Fibroblast of lung (primary cell): Measurements from ENCODE around the gene CAST. TPM values are rescaled to one million over a fixed set of nuclear protein-coding genes. Genes with fewer than 3 reads are reported as not detected.

Experiments
- DNase-seq, 2 donors: peaks; one replicate each; pipeline versions ENCODE4 v3.0.0 to v3.0.0-alpha.2; 2010; ENCODE audit warnings: low read depth in 2 of 2
- H2AFZ ChIP-seq: 2 replicates; pipeline ENCODE4 v1.5.1; 2012; ENCODE audit warnings: low read length, control low read depth, inconsistent platforms
- H3K27ac ChIP-seq: 2 replicates; pipeline ENCODE4 v1.5.1; 2011; ENCODE audit warnings: low read length, control low read depth; ENCODE audit not compliant: insufficient read depth
- H3K27me3 ChIP-seq: 2 replicates; pipeline ENCODE4 v1.5.1; 2011; ENCODE audit warnings: mild to moderate bottlenecking, low read length; ENCODE audit not compliant: control insufficient read depth, insufficient read depth
- H3K36me3 ChIP-seq: 2 replicates; pipeline ENCODE4 v1.5.1; 2011; ENCODE audit warnings: low read length; ENCODE audit not compliant: control insufficient read depth, insufficient read depth
- H3K4me1 ChIP-seq: 2 replicates; pipeline ENCODE4 v1.5.1; 2011; ENCODE audit warnings: low read length; ENCODE audit not compliant: control insufficient read depth, insufficient read depth; ENCODE audit errors: extremely low read depth
- H3K4me2 ChIP-seq: 2 replicates; pipeline ENCODE4 v1.5.1; 2011; ENCODE audit warnings: low read length, control low read depth; ENCODE audit not compliant: insufficient read depth; ENCODE audit errors: extremely low read depth
- H3K4me3 ChIP-seq, 4 experiments: fragments of 200-600 bp in 1 of 4; sonication (generic) in 1 of 4; replicated peaks in 1 of 4; 2 replicates each; pipeline ENCODE4 v1.5.1; 2011 to 2016; ENCODE audit warnings: low read length in 4 of 4, low read depth in 3 of 4, mild to moderate bottlenecking in 3 of 4, control low read depth in 2 of 4, inconsistent platforms in 1 of 4, mixed read lengths in 1 of 4; ENCODE audit not compliant: insufficient read depth in 1 of 4; ENCODE audit errors: control extremely low read depth in 1 of 4
- H3K79me2 ChIP-seq: 2 replicates; pipeline ENCODE4 v1.5.1; 2012; ENCODE audit warnings: mild to moderate bottlenecking, low read length, inconsistent platforms; ENCODE audit not compliant: control insufficient read depth, insufficient read depth
- H3K9ac ChIP-seq: 2 replicates; pipeline ENCODE4 v1.5.1; 2011; ENCODE audit warnings: mild to moderate bottlenecking, low read length, control low read depth; ENCODE audit not compliant: insufficient read depth
- H3K9me3 ChIP-seq: 2 replicates; pipeline ENCODE4 v1.5.1; 2012; ENCODE audit warnings: low read depth, low read length; ENCODE audit not compliant: control insufficient read depth, insufficient read depth
- H4K20me1 ChIP-seq: 2 replicates; pipeline ENCODE4 v1.5.1; 2011; ENCODE audit warnings: low read length; ENCODE audit not compliant: control insufficient read depth, insufficient read depth; ENCODE audit errors: extremely low read depth
- EZH2 ChIP-seq: IDR thresholded peaks from 2 replicates; pipeline ENCODE4 v1.5.1; 2012; ENCODE audit warnings: low read length, control low read depth, mild to moderate bottlenecking; ENCODE audit errors: missing control alignments
- polyA plus RNA-seq, 2 donors: library from polyadenylated mRNA; depleted of rRNA in 1 of 2; stranded (reverse) in 1 of 2; unstranded in 1 of 2; fragments of >200 nt; gene quantifications; 2 replicates each; pipeline ENCODE4 v1.2.1, GENCODE V29; 2011 to 2012; ENCODE audit warnings: missing spikeins in 1 of 2
- total RNA-seq: library from RNA; depleted of rRNA; stranded (reverse); fragments of >200 nt; gene quantifications from 2 replicates; pipeline ENCODE4 v1.2.1, GENCODE V29; 2014
- TF ChIP-seq, protein P1 (sequence below), 2 donors: IDR thresholded peaks in 1 of 2; conservative IDR thresholded peaks in 1 of 2; 1 replicate in 1 of 2; 2 replicates in 1 of 2; pipeline ENCODE4 v1.5.1; 2011 to 2012; ENCODE audit warnings: low read length in 2 of 2, control low read depth in 1 of 2, inconsistent platforms in 1 of 2, low read depth in 1 of 2, mild to moderate bottlenecking in 1 of 2

Gene CAST
- total and polyA plus RNA-seq, 2 donors (not counting 1 experiment from before 2014, with no cell fraction given) = 203 to 378 TPM

DNA sequence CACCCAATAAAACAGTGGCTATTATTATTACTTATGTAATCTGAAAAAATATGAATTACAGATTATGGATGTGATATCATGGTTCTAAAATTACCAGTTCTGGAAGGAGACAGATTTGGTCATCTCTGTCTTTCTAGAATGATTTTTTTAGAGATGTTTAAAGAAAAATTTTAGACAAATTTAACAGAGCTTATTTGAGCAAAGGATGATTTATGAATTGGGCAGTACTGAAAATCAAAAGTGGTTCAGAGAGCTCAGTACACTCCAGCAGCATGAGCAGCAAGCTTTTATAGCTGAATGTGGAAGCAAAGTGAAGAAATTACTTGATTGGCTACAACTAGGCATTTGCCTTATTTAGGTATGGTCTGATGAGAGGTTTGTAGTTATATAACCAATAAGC, 11.0 kb downstream of the CAST start:
- Histone ChIP-seq H4K20me1 (peaks cover 3% of the 10 kb centered on the region), H3K27me3 (no peaks in the 10 kb centered on the region)

DNA sequence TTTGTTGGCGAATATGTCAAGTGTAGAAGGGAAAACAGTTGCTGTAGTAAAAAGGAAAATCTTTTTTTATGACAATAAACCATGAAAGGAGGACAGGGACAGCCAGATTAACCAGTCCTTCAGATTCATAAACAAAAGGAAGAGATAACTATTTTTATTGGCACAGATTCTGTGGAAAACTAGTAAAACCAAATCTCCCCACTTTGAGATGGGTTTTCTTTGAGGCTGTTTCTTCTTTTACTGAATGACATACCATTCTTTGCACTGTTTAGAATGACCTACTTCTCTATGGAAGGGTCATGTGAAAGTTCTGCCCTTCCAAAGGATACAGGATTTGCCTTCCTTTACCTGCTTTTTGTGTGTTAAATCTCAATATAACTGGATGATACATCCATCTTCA, 13.7 kb downstream of the CAST start:
- H3K27ac ChIP-seq = no peak overlapping the region

More for the DNA sequence above, 11.0 kb downstream of the CAST start:
- Histone ChIP-seq H3K4me3 (no peak overlapping the region), H3K9ac (no peak overlapping the region), H3K36me3 (peaks cover 1% of the 10 kb centered on the region), H3K4me2 (no peak overlapping the region), H2AFZ (no peak overlapping the region), H3K9me3 (no peaks in the 10 kb centered on the region), H3K79me2 (peaks cover 82% of the 10 kb centered on the region), H3K4me1 (peaks cover 3% of the 10 kb centered on the region), H3K27ac (no peak overlapping the region)
- TF ChIP-seq EZH2 = no peak
- TF ChIP-seq, protein P1, sequence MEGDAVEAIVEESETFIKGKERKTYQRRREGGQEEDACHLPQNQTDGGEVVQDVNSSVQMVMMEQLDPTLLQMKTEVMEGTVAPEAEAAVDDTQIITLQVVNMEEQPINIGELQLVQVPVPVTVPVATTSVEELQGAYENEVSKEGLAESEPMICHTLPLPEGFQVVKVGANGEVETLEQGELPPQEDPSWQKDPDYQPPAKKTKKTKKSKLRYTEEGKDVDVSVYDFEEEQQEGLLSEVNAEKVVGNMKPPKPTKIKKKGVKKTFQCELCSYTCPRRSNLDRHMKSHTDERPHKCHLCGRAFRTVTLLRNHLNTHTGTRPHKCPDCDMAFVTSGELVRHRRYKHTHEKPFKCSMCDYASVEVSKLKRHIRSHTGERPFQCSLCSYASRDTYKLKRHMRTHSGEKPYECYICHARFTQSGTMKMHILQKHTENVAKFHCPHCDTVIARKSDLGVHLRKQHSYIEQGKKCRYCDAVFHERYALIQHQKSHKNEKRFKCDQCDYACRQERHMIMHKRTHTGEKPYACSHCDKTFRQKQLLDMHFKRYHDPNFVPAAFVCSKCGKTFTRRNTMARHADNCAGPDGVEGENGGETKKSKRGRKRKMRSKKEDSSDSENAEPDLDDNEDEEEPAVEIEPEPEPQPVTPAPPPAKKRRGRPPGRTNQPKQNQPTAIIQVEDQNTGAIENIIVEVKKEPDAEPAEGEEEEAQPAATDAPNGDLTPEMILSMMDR (conservative IDR thresholded peaks at IDR 0.05 in 1 of 2, IDR thresholded peaks at IDR 0.05 in 1 of 2; ENCODE audit: low read depth in 1 of 2, low read length in 2 of 2) = no peak
- no peak for DNase-seq

DNA sequence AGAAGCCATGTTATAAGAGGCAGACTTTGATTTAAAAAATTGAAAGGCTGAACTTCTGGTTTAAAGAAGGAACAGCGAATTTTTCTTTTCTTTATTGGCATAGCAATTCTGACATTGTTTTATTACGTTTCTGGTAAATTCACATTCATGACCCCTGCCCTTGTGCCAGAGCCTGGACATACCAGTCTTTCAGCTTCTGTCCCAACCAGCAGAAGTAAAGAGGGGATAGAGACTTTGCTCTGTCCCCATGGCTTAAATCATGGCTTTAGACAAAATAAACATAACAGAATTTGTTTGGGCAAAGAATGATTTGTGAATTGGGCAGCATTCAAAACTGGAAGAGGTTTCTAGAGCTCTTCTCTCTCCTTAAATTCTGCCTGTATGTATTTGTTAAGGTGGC, 15.3 kb downstream of the CAST start:
- Histone ChIP-seq H3K4me1 (no peaks in the 10 kb centered on the region), H3K9ac (no peak overlapping the region), H4K20me1 (no peaks in the 10 kb centered on the region), H3K4me2 (no peak overlapping the region), H3K27me3 (no peaks in the 10 kb centered on the region), H3K36me3 (peaks cover 1% of the 10 kb centered on the region), H3K4me3 (no peak overlapping the region), H3K79me2 (peaks cover 57% of the 10 kb centered on the region), H3K27ac (no peak overlapping the region), H2AFZ (no peak overlapping the region), H3K9me3 (no peaks in the 10 kb centered on the region)
- no peak for DNase-seq
- TF ChIP-seq EZH2 = no peak
- TF ChIP-seq, protein P1 (conservative IDR thresholded peaks at IDR 0.05 in 1 of 2, IDR thresholded peaks at IDR 0.05 in 1 of 2; ENCODE audit: low read depth in 1 of 2, low read length in 2 of 2) = no peak

More for the DNA sequence above, 13.7 kb downstream of the CAST start:
- Histone ChIP-seq H3K4me3 (no peak overlapping the region), H3K36me3 (peaks cover 1% of the 10 kb centered on the region), H3K79me2 (peaks cover 65% of the 10 kb centered on the region), H3K4me2 (no peak overlapping the region), H3K9me3 (no peaks in the 10 kb centered on the region), H3K27me3 (no peaks in the 10 kb centered on the region), H3K9ac (no peak overlapping the region), H3K4me1 (no peaks in the 10 kb centered on the region), H2AFZ (no peak overlapping the region), H4K20me1 (no peaks in the 10 kb centered on the region)
- DNase-seq = no peak
- TF ChIP-seq, protein P1 (conservative IDR thresholded peaks at IDR 0.05 in 1 of 2, IDR thresholded peaks at IDR 0.05 in 1 of 2; ENCODE audit: low read depth in 1 of 2, low read length in 2 of 2) = no peak
- TF ChIP-seq EZH2 = no peak
